Endothelial cell of umbilical vein (primary cell): ENCODE data around the gene GIMAP8. TPM values are rescaled to one million over a fixed set of nuclear protein-coding genes. Genes with fewer than 3 reads are reported as not detected.

Experiments
- BruUV-seq: library from RNA; stranded (reverse); fragments of 400-500 nt; replicated peaks from 2 replicates; lab custom pipeline; 2021; lab: Mats Ljungman, UMichigan
- CTCF ChIA-PET: fragments of 300-600, 350-600 bp; sonication (Branson Sonifier 250); formaldehyde crosslinking; loops from one replicate; lab custom pipeline; 2021; ENCODE audit warnings: antibody characterized with exemption, inconsistent platforms; lab: Charles Lee
- POLR2A ChIA-PET: fragments of 300-600, 350-600 bp; sonication (Branson Sonifier 250); formaldehyde crosslinking; loops from one replicate; lab custom pipeline; 2021; ENCODE audit warnings: antibody characterized with exemption, inconsistent platforms; lab: Charles Lee
- DNase-seq: peaks from one replicate; pipeline ENCODE4 v3.0.0-alpha.2; 2011; ENCODE audit warnings: low read depth, low spot score
- FAIRE-seq: peaks from 2 replicates; lab custom pipeline; 2011; peaks lifted over from hg19 to GRCh38; lab: Jason Lieb, UNC
- H2AFZ ChIP-seq: 2 replicates; pipeline ENCODE4 v1.6.0; 2012; ENCODE audit warnings: low read depth, low read length, control low read depth, inconsistent platforms
- H3K27ac ChIP-seq: 2 replicates; pipeline ENCODE4 v1.5.1; 2011; ENCODE audit warnings: low read depth, mild to moderate bottlenecking, control low read depth, low read length, moderate library complexity; ENCODE audit not compliant: insufficient read depth
- H3K27me3 ChIP-seq, 2 experiments: 2 replicates each; pipeline versions ENCODE4 v1.6.0 to v1.6.1; 2011; ENCODE audit warnings: low read length in 2 of 2, mixed read lengths in 1 of 2; ENCODE audit not compliant: control insufficient read depth in 2 of 2, insufficient read depth in 2 of 2
- H3K36me3 ChIP-seq, 2 experiments: 2 replicates in 1 of 2; 3 replicates in 1 of 2; pipeline ENCODE4 v1.5.1; 2011; ENCODE audit warnings: low read length in 2 of 2, mild to moderate bottlenecking in 1 of 2, moderate library complexity in 1 of 2; ENCODE audit not compliant: control insufficient read depth in 2 of 2, insufficient read depth in 2 of 2; ENCODE audit errors: extremely low read depth in 1 of 2
- H3K4me1 ChIP-seq: 3 replicates; pipeline ENCODE4 v1.5.1; 2011; ENCODE audit warnings: mild to moderate bottlenecking, low read length; ENCODE audit not compliant: control insufficient read depth, insufficient read depth; ENCODE audit errors: extremely low read depth
- H3K4me2 ChIP-seq: 2 replicates; pipeline ENCODE4 v1.6.1; 2011; ENCODE audit warnings: low read length, control low read depth, mixed read lengths; ENCODE audit not compliant: insufficient read depth
- H3K4me3 ChIP-seq, 3 experiments: fragments of 200-600 bp in 1 of 3; sonication (generic), shearing (Covaris generic) in 1 of 3; replicated peaks in 1 of 3; 2 replicates each; pipeline ENCODE4 v1.5.1; 2011 to 2016; ENCODE audit warnings: control low read depth in 3 of 3, low read length in 3 of 3, mild to moderate bottlenecking in 2 of 3, inconsistent platforms in 1 of 3, low read depth in 1 of 3, moderate library complexity in 1 of 3; ENCODE audit not compliant: insufficient read depth in 1 of 3
- H3K79me2 ChIP-seq: 2 replicates; pipeline ENCODE4 v1.6.0; 2012; ENCODE audit warnings: low read length, inconsistent platforms; ENCODE audit not compliant: control insufficient read depth, insufficient read depth
- H3K9ac ChIP-seq: replicated peaks from 2 replicates; pipeline ENCODE3; 2011; ENCODE audit warnings: low read length, control low read depth; ENCODE audit not compliant: insufficient read depth; ENCODE audit errors: extremely low read depth
- H3K9me1 ChIP-seq: replicated peaks from 3 replicates; pipeline ENCODE4 v1.6.0; 2011; ENCODE audit warnings: mild to moderate bottlenecking, low read length; ENCODE audit not compliant: control insufficient read depth, insufficient read depth; ENCODE audit errors: extremely low read depth
- H3K9me3 ChIP-seq: replicated peaks from 2 replicates; pipeline ENCODE4 v1.5.1; 2012; ENCODE audit warnings: low read length, inconsistent platforms; ENCODE audit not compliant: control insufficient read depth, insufficient read depth
- H4K20me1 ChIP-seq: replicated peaks from 2 replicates; pipeline ENCODE3; 2011; ENCODE audit warnings: mild to moderate bottlenecking, low read length; ENCODE audit not compliant: control insufficient read depth, insufficient read depth; ENCODE audit errors: extremely low read depth
- EZH2 ChIP-seq: IDR thresholded peaks from 2 replicates; pipeline ENCODE4 v1.6.1; 2012; ENCODE audit warnings: borderline replicate concordance, low read depth, mild to moderate bottlenecking, moderate library complexity, low read length, inconsistent platforms; ENCODE audit not compliant: severe bottlenecking
- FOS ChIP-seq: IDR thresholded peaks from 2 replicates; pipeline ENCODE4 v1.6.1; 2011; ENCODE audit warnings: mild to moderate bottlenecking, low read length, moderate library complexity, borderline replicate concordance; ENCODE audit not compliant: insufficient read depth
- GATA2 ChIP-seq: IDR thresholded peaks from 2 replicates; pipeline ENCODE4 v1.7.0; 2011; ENCODE audit warnings: low read depth, mild to moderate bottlenecking, moderate library complexity, mixed read lengths, low read length; ENCODE audit not compliant: insufficient read length, insufficient read depth
- JUN ChIP-seq: IDR thresholded peaks from 2 replicates; pipeline ENCODE4 v1.6.1; 2011; ENCODE audit warnings: borderline replicate concordance, low read depth; ENCODE audit not compliant: insufficient read length, insufficient read depth
- MYC ChIP-seq: IDR thresholded peaks from one replicate; pipeline ENCODE4 v1.6.1; 2011; ENCODE audit warnings: mild to moderate bottlenecking, low read depth, low read length
- POLR2A ChIP-seq: IDR thresholded peaks from 2 replicates; pipeline ENCODE4 v1.6.1; 2012; ENCODE audit warnings: low read depth, mild to moderate bottlenecking, control low read depth, low read length
- POLR2AphosphoS5 ChIP-seq: IDR thresholded peaks from 2 replicates; pipeline ENCODE4 v1.6.1; 2012; ENCODE audit warnings: low read depth, mild to moderate bottlenecking, control low read depth, low read length, moderate library complexity; ENCODE audit not compliant: insufficient read depth
- dilution Hi-C: fragments of 300-500 bp; cut with MboI; formaldehyde crosslinking; loops from one replicate; pipeline ENCODE4 v1.15.0; 2019; ENCODE audit warnings: low sequenced_read_pairs; ENCODE audit not compliant: extremely low pct_ligation_motif_present
- intact Hi-C: fragments of 100-400 bp; cut with micrococcal nuclease; formaldehyde crosslinking; loops from one replicate; pipeline ENCODE4 v1.10.0; 2022
- polyA plus RNA-seq, 4 experiments: library from polyadenylated mRNA; depleted of rRNA in 3 of 4; stranded (reverse) in 3 of 4; unstranded in 1 of 4; fragments of >200 nt; gene quantifications; 2 replicates each; pipeline versions ENCODE4 v1.2.1 to v1.2.3, GENCODE V29; 2011 to 2012; ENCODE audit warnings: missing spikeins in 1 of 4
- total RNA-seq: library from RNA; stranded (reverse); gene quantifications from 2 replicates; pipeline ENCODE4 v1.2.3, GENCODE V29; 2021
- TF ChIP-seq, protein P1 (sequence below), 2 donors: IDR thresholded peaks; 1 replicate in 1 of 2; 2 replicates in 1 of 2; pipeline ENCODE4 v1.5.1; 2011; ENCODE audit warnings: low read length in 2 of 2, mild to moderate bottlenecking in 2 of 2, moderate library complexity in 2 of 2, control low read depth in 1 of 2, inconsistent platforms in 1 of 2, low read depth in 1 of 2; ENCODE audit not compliant: insufficient read depth in 1 of 2; ENCODE audit errors: extremely low read depth in 1 of 2
- TF ChIP-seq, protein P2 (sequence below): IDR thresholded peaks from 2 replicates; pipeline ENCODE4 v1.6.1; 2011; ENCODE audit not compliant: insufficient read depth, insufficient read length

Gene GIMAP8
- total and polyA plus RNA-seq, 2 donors (not counting 3 experiments of a cell fraction or from before 2014, with no cell fraction given): 32.2 to 71.8 TPM

DNA sequence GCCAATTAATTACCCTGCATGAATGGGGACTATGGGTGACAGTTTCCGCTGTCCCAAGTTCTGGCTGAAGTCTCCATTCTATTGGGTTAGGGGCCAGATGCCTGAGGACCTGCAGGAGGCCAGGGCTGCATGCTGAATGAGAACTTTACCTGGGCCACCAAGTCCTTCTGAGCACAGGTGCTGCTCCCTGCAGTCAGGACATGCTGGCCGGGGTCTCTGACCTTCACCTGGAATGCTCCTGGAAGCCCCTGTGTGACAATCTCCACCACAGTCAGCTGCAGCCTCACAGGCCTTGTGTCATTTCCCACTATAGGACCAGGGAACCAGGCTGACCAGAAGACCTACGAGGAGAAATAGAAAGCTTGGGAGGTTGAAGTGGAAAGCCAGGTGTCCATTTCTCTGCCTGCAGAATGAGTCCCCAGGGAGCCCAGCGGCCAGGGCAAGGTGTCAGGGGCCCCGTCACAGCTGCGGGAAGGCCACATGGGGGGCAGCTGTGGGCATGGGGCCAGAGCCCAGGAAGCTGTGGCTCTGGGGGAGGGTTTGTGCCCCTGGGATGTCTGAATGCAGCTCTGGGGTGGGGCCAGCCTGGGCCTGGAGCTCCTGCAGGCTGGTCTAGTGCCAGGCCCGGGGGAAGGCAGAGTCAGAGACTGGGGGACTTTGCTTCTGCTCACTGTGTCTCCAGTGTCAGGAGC lies 5.6 kb upstream of the GIMAP8 start:
- ChIA-PET CTCF (interaction anchor here (1.7 kb wide), 1 partner anchor 454 kb away, joined by 3 read pairs; no protein-coding TSS in a partner anchor), POLR2A (interaction anchor here (0.6 kb wide), 1 partner anchor 53 kb away, joined by 11 read pairs; no protein-coding TSS in a partner anchor)
- Histone ChIP-seq H3K27ac (no peak overlapping the region), H3K9ac (no peak overlapping the region), H3K4me3 (no peak overlapping the region), H3K4me2 (no peak overlapping the region), H3K27me3 (no peaks in the 10 kb centered on the region), H3K9me1 (no peaks in the 10 kb centered on the region), H3K9me3 (no peaks in the 10 kb centered on the region), H3K36me3 (no peaks in the 10 kb centered on the region), H4K20me1 (no peaks in the 10 kb centered on the region), H2AFZ (no peak overlapping the region), H3K4me1 (peaks cover 9% of the 10 kb centered on the region), H3K79me2 (no peaks in the 10 kb centered on the region)
- intact Hi-C loops (no loop called here), dilution Hi-C loops (no loop called here)
- TF ChIP-seq MYC: no peak
- TF ChIP-seq POLR2A: no peak
- no peak for TF ChIP-seq JUN
- TF ChIP-seq POLR2AphosphoS5: no peak
- DNase-seq (no peak), FAIRE-seq (no peak)
- no TSS peak for BruUV-seq

DNA sequence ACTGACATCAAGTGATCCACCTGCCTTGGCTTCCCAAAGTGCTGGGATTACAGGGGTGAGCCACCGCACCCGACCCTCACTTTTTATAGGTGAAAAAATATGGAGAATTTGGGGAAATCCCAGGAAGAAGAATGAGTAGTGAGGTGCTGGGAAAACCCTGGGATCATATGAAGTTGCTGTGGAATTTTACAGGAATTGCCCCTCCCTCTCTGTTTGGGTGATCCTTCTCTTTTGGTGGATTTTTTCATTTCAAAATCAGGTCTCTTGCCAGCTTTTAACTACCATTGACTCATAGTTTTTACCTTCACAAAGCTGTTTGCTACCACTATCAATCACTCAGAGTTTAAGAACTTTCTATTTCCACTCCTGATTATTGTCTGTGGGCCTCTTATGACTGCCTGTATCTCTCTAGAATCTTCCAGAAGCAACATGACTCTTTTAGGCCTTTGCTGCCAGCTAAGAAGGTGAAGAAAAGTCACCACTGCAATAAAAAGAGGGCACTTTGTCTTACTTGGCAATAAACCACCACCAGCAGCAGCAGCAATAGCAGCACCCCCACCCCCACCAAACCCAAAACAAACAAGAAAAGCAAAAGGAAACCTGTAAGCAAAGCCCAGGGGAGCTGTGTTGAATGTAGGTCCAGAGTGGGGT lies 4.0 kb upstream of the GIMAP8 start:
- no peak overlapping the region for H2AFZ ChIP-seq
- H3K4me2 ChIP-seq: no peak overlapping the region
- intact Hi-C loops: no loop called here
- no peaks in the 10 kb centered on the region for H4K20me1 ChIP-seq
- no peak overlapping the region for H3K27ac ChIP-seq
- BruUV-seq: no TSS peak
- H3K79me2 ChIP-seq: peaks cover 6% of the 10 kb centered on the region
- H3K4me3 ChIP-seq: no peak overlapping the region
- TF ChIP-seq GATA2: no peak
- TF ChIP-seq MYC: no peak
- TF ChIP-seq, protein P1, sequence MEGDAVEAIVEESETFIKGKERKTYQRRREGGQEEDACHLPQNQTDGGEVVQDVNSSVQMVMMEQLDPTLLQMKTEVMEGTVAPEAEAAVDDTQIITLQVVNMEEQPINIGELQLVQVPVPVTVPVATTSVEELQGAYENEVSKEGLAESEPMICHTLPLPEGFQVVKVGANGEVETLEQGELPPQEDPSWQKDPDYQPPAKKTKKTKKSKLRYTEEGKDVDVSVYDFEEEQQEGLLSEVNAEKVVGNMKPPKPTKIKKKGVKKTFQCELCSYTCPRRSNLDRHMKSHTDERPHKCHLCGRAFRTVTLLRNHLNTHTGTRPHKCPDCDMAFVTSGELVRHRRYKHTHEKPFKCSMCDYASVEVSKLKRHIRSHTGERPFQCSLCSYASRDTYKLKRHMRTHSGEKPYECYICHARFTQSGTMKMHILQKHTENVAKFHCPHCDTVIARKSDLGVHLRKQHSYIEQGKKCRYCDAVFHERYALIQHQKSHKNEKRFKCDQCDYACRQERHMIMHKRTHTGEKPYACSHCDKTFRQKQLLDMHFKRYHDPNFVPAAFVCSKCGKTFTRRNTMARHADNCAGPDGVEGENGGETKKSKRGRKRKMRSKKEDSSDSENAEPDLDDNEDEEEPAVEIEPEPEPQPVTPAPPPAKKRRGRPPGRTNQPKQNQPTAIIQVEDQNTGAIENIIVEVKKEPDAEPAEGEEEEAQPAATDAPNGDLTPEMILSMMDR (IDR thresholded peaks at IDR 0.05; ENCODE audit: extremely low read depth in 1 of 2, insufficient read depth in 1 of 2, low read depth in 1 of 2, low read length in 2 of 2): no peak
- no peak for TF ChIP-seq POLR2AphosphoS5
- no peak for TF ChIP-seq JUN
- no peak for TF ChIP-seq FOS
- no peak for TF ChIP-seq POLR2A
- TF ChIP-seq, protein P2, sequence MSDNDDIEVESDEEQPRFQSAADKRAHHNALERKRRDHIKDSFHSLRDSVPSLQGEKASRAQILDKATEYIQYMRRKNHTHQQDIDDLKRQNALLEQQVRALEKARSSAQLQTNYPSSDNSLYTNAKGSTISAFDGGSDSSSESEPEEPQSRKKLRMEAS: no peak
- no peak for TF ChIP-seq EZH2
- no peak for FAIRE-seq
- no peaks in the 10 kb centered on the region for H3K36me3 ChIP-seq
- dilution Hi-C loops: no loop called here
- ChIA-PET CTCF (interaction anchor here (1.1 to 7.1 kb wide), 4 partner anchors 25 to 452 kb away, joined by 3 to 120 read pairs (median 4); no protein-coding TSS in a partner anchor), POLR2A (no interaction called here)
- peak; percentile 43 for DNase-seq
- no peaks in the 10 kb centered on the region for H3K9me3 ChIP-seq
- H3K27me3 ChIP-seq: no peaks in the 10 kb centered on the region
- no peak overlapping the region for H3K9ac ChIP-seq
- H3K9me1 ChIP-seq: no peaks in the 10 kb centered on the region
- peaks cover 24% of the 10 kb centered on the region for H3K4me1 ChIP-seq
